Endothelial cell of hepatic sinusoid (primary cell): ENCODE measurements around the gene ZNF681.
"Not testable (repeated sequence)": the region's sequence is repeated elsewhere in the genome, so short reads cannot be mapped to it uniquely, and the experiment has no call there.

ENCODE experiments used
- in situ Hi-C: cut with HindIII; loops from 2 replicates; pipeline ENCODE4 v1.10.0; 2017; ENCODE audit warnings: low sequenced_read_pairs

ZNF681 gene

GRCh38 chr19:23774524-23774971 is 15.9 kb upstream of the ZNF681 start:
- in situ Hi-C loops: no loop called here

GRCh38 chr19:23774106-23774505 is 15.4 kb upstream of the ZNF681 start:
- in situ Hi-C loops: no loop called here

- in situ Hi-C loops: no loop called here
These were observed 14.0 kb upstream of the ZNF681 start for GRCh38 chr19:23772675-23773063.

- in situ Hi-C loops: no loop called here
These were observed 13.3 kb upstream of the ZNF681 start for GRCh38 chr19:23771761-23772674.

- in situ Hi-C loops: no loop called here
These were observed 12.6 kb upstream of the ZNF681 start for GRCh38 chr19:23771316-23771715.

GRCh38 chr19:23770672-23771250 is 12.1 kb upstream of the ZNF681 start:
- in situ Hi-C loops: no loop called here

- in situ Hi-C loops: no loop called here
These were observed 11.2 kb upstream of the ZNF681 start for GRCh38 chr19:23769691-23770468.

- in situ Hi-C loops: no loop called here
These were observed 8.3 kb upstream of the ZNF681 start for GRCh38 chr19:23766951-23767350.

GRCh38 chr19:23764781-23765180 is 6.1 kb upstream of the ZNF681 start:
- in situ Hi-C loops: no loop called here

- in situ Hi-C loops: no loop called here
These were observed 4.4 kb upstream of the ZNF681 start for GRCh38 chr19:23762884-23763711.

GRCh38 chr19:23762548-23762883 is 3.8 kb upstream of the ZNF681 start:
- in situ Hi-C loops: no loop called here

GRCh38 chr19:23760326-23760725 is 1.6 kb upstream of the ZNF681 start:
- in situ Hi-C loops: not testable (repeated sequence)

- in situ Hi-C loops: not testable (repeated sequence)
These were observed 15.0 kb downstream of the ZNF681 start for GRCh38 chr19:23743633-23744232.

GRCh38 chr19:23730729-23731465 is 27.8 kb downstream of the ZNF681 start:
- in situ Hi-C loops: not testable (repeated sequence)

GRCh38 chr19:23724161-23724560 is 34.5 kb downstream of the ZNF681 start:
- in situ Hi-C loops: not testable (repeated sequence)

GRCh38 chr19:23718802-23719201 is 39.9 kb downstream of the ZNF681 start:
- in situ Hi-C loops: no loop called here

GRCh38 chr19:23716792-23717191 is 41.9 kb downstream of the ZNF681 start:
- in situ Hi-C loops: no loop called here

- in situ Hi-C loops: no loop called here
These were observed 49.3 kb downstream of the ZNF681 start for GRCh38 chr19:23709347-23709746.

GRCh38 chr19:23706657-23707056 is 52.0 kb downstream of the ZNF681 start:
- in situ Hi-C loops: no loop called here

- in situ Hi-C loops: no loop called here
These were observed 59.2 kb downstream of the ZNF681 start for GRCh38 chr19:23699521-23699860.
